GM19468 (cell line): ENCODE results near the gene ERC1.

Source experiments
- ATAC-seq: cut with Tn5 transposase; IDR thresholded peaks from one replicate; pipeline ENCODE4 v1.9.1; 2021; ENCODE audit warnings: mild to moderate bottlenecking, moderate library complexity, moderate number of reproducible peaks; ENCODE audit not compliant: unreplicated experiment; ENCODE audit errors: extremely low read depth

Gene ERC1

GRCh38 chr12:990661-991349 is at the start of gene ERC1:
Gene ERC1, plus strand, starts transcription at chr12:991223. Its CDS starts 36,681 bp downstream, at chr12:1027904.
- peak; percentile 55 for ATAC-seq

GRCh38 chr12:943051-943450 is 48.0 kb upstream of the ERC1 start:
- ATAC-seq: no peak

- no peak for ATAC-seq
Measured at GRCh38 chr12:944211-944610, 46.8 kb upstream of the ERC1 start.

GRCh38 chr12:946212-946611 is 44.8 kb upstream of the ERC1 start:
- no peak for ATAC-seq

- ATAC-seq: no peak
Measured at GRCh38 chr12:946631-947030, 44.4 kb upstream of the ERC1 start.

- no peak for ATAC-seq
Measured at GRCh38 chr12:948238-948637, 42.8 kb upstream of the ERC1 start.

- peak; percentile 57 for ATAC-seq
Measured at GRCh38 chr12:949453-950191, 41.4 kb upstream of the ERC1 start, which contains the start of gene RAD52. Gene RAD52, minus strand, starts transcription at chr12:949694. Its CDS starts 16,636 bp downstream, at chr12:933058.

GRCh38 chr12:951176-951575 is 39.8 kb upstream of the ERC1 start:
- no peak for ATAC-seq

- ATAC-seq: no peak
Measured at GRCh38 chr12:953776-954175, 37.2 kb upstream of the ERC1 start.

GRCh38 chr12:954741-955140 is 36.3 kb upstream of the ERC1 start:
- ATAC-seq: no peak

- no peak for ATAC-seq
Measured at GRCh38 chr12:955939-956338, 35.1 kb upstream of the ERC1 start.

- no peak for ATAC-seq
Measured at GRCh38 chr12:958588-959123, 32.4 kb upstream of the ERC1 start.

- ATAC-seq: no peak
Measured at GRCh38 chr12:966724-967123, 24.3 kb upstream of the ERC1 start.

GRCh38 chr12:967641-968040 is 23.4 kb upstream of the ERC1 start:
- ATAC-seq: no peak

- no peak for ATAC-seq
Measured at GRCh38 chr12:968545-968944, 22.5 kb upstream of the ERC1 start.

GRCh38 chr12:969821-970220 is 21.2 kb upstream of the ERC1 start:
- ATAC-seq: no peak

GRCh38 chr12:971991-972390 is 19.0 kb upstream of the ERC1 start:
- no peak for ATAC-seq

- no peak for ATAC-seq
Measured at GRCh38 chr12:974271-974862, 16.7 kb upstream of the ERC1 start.

GRCh38 chr12:976644-977043 is 14.4 kb upstream of the ERC1 start:
- ATAC-seq: no peak

GRCh38 chr12:977156-977555 is 13.9 kb upstream of the ERC1 start:
- ATAC-seq: no peak

- no peak for ATAC-seq
Measured at GRCh38 chr12:979349-979748, 11.7 kb upstream of the ERC1 start.
